Measurements from ENCODE around the gene SSR4.

SSR4 gene

GRCh38 chrX:153765138-153766079 lies 29.1 kb upstream of the SSR4 start:
- H3K36me3 ChIP-seq (replicated peaks in 1 of 2; ENCODE audit: control insufficient read depth in 2 of 2, insufficient read depth in 2 of 2, low read length in 2 of 2): no peaks in the 10 kb centered on the region
- peak overlapping the region; percentile 68 for H2AFZ ChIP-seq (ENCODE audit: low read length)
- H2BK5ac ChIP-seq (ENCODE audit: low read length): peak overlapping the region; percentile 39
- no peak overlapping the region for H4K91ac ChIP-seq (ENCODE audit: low read depth, low read length, poor library complexity)
- no peaks in the 10 kb centered on the region for H3K9me3 ChIP-seq (replicated peaks in 1 of 2; ENCODE audit: control insufficient read depth in 2 of 2, insufficient read depth in 1 of 2, low read depth in 1 of 2, low read length in 2 of 2)
- no peaks in the 10 kb centered on the region for H3K79me1 ChIP-seq (ENCODE audit: low read depth, low read length)
- no peak overlapping the region for H3K27ac ChIP-seq (replicated peaks; ENCODE audit: low read length)
- H2BK12ac ChIP-seq (ENCODE audit: low read length): no peak overlapping the region
- peak overlapping the region; percentile 38 for H3K14ac ChIP-seq (ENCODE audit: low read length)
- peak overlapping the region; percentile 43 for H4K8ac ChIP-seq (ENCODE audit: low read depth, low read length)
- peaks cover 9 to 17% of the 10 kb centered on the region in 2 donors for H3K4me1 ChIP-seq (ENCODE audit: control insufficient read depth in 2 of 2, insufficient read depth in 1 of 2, low read depth in 1 of 2, low read length in 2 of 2)
- peak overlapping the region; percentile 64 for H3K18ac ChIP-seq (ENCODE audit: low read length)
- H3K4me2 ChIP-seq (ENCODE audit: insufficient read depth, low read length, poor library complexity, severe bottlenecking): no peak overlapping the region
- no peak for DNase-seq (ENCODE audit: low spot score)
- no peaks in the 10 kb centered on the region for H3K27me3 ChIP-seq (ENCODE audit: control insufficient read depth in 3 of 3, insufficient read depth in 3 of 3, low read depth in 1 of 3, low read length in 3 of 3)
- H2AK5ac ChIP-seq (ENCODE audit: low read depth, low read length): peak overlapping the region; percentile 81
- H3K4me3 ChIP-seq (ENCODE audit: low read length in 2 of 2): peak overlapping the region in 1 of 2 donors; percentile 37
- no peak overlapping the region for H3K4ac ChIP-seq (ENCODE audit: low read length)
- peak overlapping the region; percentile 43 for H3K23ac ChIP-seq (ENCODE audit: low read depth, low read length, poor library complexity)
- no CpG with 5 or more reads among the region's 27 CpGs for WGBS, 2 donors (ENCODE audit: extremely low coverage in 2 of 2, insufficient read length in 2 of 2, insufficient replicate concordance in 1 of 2)
- H2BK15ac ChIP-seq (ENCODE audit: low read length): peak overlapping the region; percentile 58
- H2BK120ac ChIP-seq (ENCODE audit: low read depth, low read length): no peak overlapping the region
- H3K9ac ChIP-seq (ENCODE audit: low read depth, low read length, poor library complexity): no peak overlapping the region

GRCh38 chrX:153766098-153766817 lies 28.2 kb upstream of the SSR4 start:
- no peaks in the 10 kb centered on the region for H3K27me3 ChIP-seq (ENCODE audit: control insufficient read depth in 3 of 3, insufficient read depth in 3 of 3, low read depth in 1 of 3, low read length in 3 of 3)
- no peak overlapping the region for H2BK12ac ChIP-seq (ENCODE audit: low read length)
- no peak overlapping the region for H3K4ac ChIP-seq (ENCODE audit: low read length)
- peak overlapping the region; percentile 21 for H3K9ac ChIP-seq (ENCODE audit: low read depth, low read length, poor library complexity)
- peak overlapping the region; percentile 71 for H3K18ac ChIP-seq (ENCODE audit: low read length)
- peaks cover 9 to 17% of the 10 kb centered on the region in 2 donors for H3K4me1 ChIP-seq (ENCODE audit: control insufficient read depth in 2 of 2, insufficient read depth in 1 of 2, low read depth in 1 of 2, low read length in 2 of 2)
- peak overlapping the region; percentile 43 for H4K8ac ChIP-seq (ENCODE audit: low read depth, low read length)
- no peak overlapping the region for H3K27ac ChIP-seq (replicated peaks; ENCODE audit: low read length)
- peak overlapping the region; percentile 89 for H2AK5ac ChIP-seq (ENCODE audit: low read depth, low read length)
- no peaks in the 10 kb centered on the region for H3K9me3 ChIP-seq (replicated peaks in 1 of 2; ENCODE audit: control insufficient read depth in 2 of 2, insufficient read depth in 1 of 2, low read depth in 1 of 2, low read length in 2 of 2)
- peak overlapping the region; percentile 58 for H2BK15ac ChIP-seq (ENCODE audit: low read length)
- no peaks in the 10 kb centered on the region for H3K36me3 ChIP-seq (replicated peaks in 1 of 2; ENCODE audit: control insufficient read depth in 2 of 2, insufficient read depth in 2 of 2, low read length in 2 of 2)
- H2AFZ ChIP-seq (ENCODE audit: low read length): peak overlapping the region; percentile 68
- WGBS, 2 donors (ENCODE audit: extremely low coverage in 2 of 2, insufficient read length in 2 of 2, insufficient replicate concordance in 1 of 2): no CpG with 5 or more reads among the region's 21 CpGs
- H4K91ac ChIP-seq (ENCODE audit: low read depth, low read length, poor library complexity): no peak overlapping the region
- H3K14ac ChIP-seq (ENCODE audit: low read length): peak overlapping the region; percentile 17
- no peak overlapping the region for H2BK120ac ChIP-seq (ENCODE audit: low read depth, low read length)
- no peak for DNase-seq (ENCODE audit: low spot score)
- H3K4me3 ChIP-seq (ENCODE audit: low read length in 2 of 2): peak overlapping the region in 1 of 2 donors; percentile 37
- no peaks in the 10 kb centered on the region for H3K79me1 ChIP-seq (ENCODE audit: low read depth, low read length)
- no peak overlapping the region for H3K4me2 ChIP-seq (ENCODE audit: insufficient read depth, low read length, poor library complexity, severe bottlenecking)
- H3K23ac ChIP-seq (ENCODE audit: low read depth, low read length, poor library complexity): peak overlapping the region; percentile 55
- peak overlapping the region; percentile 39 for H2BK5ac ChIP-seq (ENCODE audit: low read length)

- no peak overlapping the region for H2BK15ac ChIP-seq (ENCODE audit: low read length)
- peaks cover 9 to 17% of the 10 kb centered on the region in 2 donors for H3K4me1 ChIP-seq (ENCODE audit: control insufficient read depth in 2 of 2, insufficient read depth in 1 of 2, low read depth in 1 of 2, low read length in 2 of 2)
- no peak overlapping the region for H3K23ac ChIP-seq (ENCODE audit: low read depth, low read length, poor library complexity)
- no peaks in the 10 kb centered on the region for H3K27me3 ChIP-seq (ENCODE audit: control insufficient read depth in 3 of 3, insufficient read depth in 3 of 3, low read depth in 1 of 3, low read length in 3 of 3)
- H2AK5ac ChIP-seq (ENCODE audit: low read depth, low read length): peak overlapping the region; percentile 89
- H3K27ac ChIP-seq (replicated peaks; ENCODE audit: low read length): no peak overlapping the region
- no peak overlapping the region for H3K4me2 ChIP-seq (ENCODE audit: insufficient read depth, low read length, poor library complexity, severe bottlenecking)
- peak overlapping the region; percentile 88 for H2BK12ac ChIP-seq (ENCODE audit: low read length)
- no peaks in the 10 kb centered on the region for H3K79me1 ChIP-seq (ENCODE audit: low read depth, low read length)
- H3K9me3 ChIP-seq (replicated peaks in 1 of 2; ENCODE audit: control insufficient read depth in 2 of 2, insufficient read depth in 1 of 2, low read depth in 1 of 2, low read length in 2 of 2): no peaks in the 10 kb centered on the region
- no peak overlapping the region for H2BK5ac ChIP-seq (ENCODE audit: low read length)
- peak overlapping the region; percentile 64 for H3K18ac ChIP-seq (ENCODE audit: low read length)
- no peak overlapping the region for H3K4me3 ChIP-seq (ENCODE audit: low read length in 2 of 2)
- peak overlapping the region; percentile 68 for H2AFZ ChIP-seq (ENCODE audit: low read length)
- H2BK120ac ChIP-seq (ENCODE audit: low read depth, low read length): no peak overlapping the region
- H4K8ac ChIP-seq (ENCODE audit: low read depth, low read length): no peak overlapping the region
- no peak overlapping the region for H4K91ac ChIP-seq (ENCODE audit: low read depth, low read length, poor library complexity)
- H3K36me3 ChIP-seq (replicated peaks in 1 of 2; ENCODE audit: control insufficient read depth in 2 of 2, insufficient read depth in 2 of 2, low read length in 2 of 2): no peaks in the 10 kb centered on the region
- no peak overlapping the region for H3K4ac ChIP-seq (ENCODE audit: low read length)
- DNase-seq (ENCODE audit: low spot score): no peak
- no CpG with 5 or more reads among the region's 56 CpGs for WGBS, 2 donors (ENCODE audit: extremely low coverage in 2 of 2, insufficient read length in 2 of 2, insufficient replicate concordance in 1 of 2)
- H3K14ac ChIP-seq (ENCODE audit: low read length): peak overlapping the region; percentile 17
- H3K9ac ChIP-seq (ENCODE audit: low read depth, low read length, poor library complexity): no peak overlapping the region
These were observed 27.4 kb upstream of the SSR4 start for GRCh38 chrX:153766871-153767673.

Data from neuronal stem cell (in vitro differentiated cells).